GM18867 (cell line): ENCODE data around the gene BMPR1A.
"Not testable (repeated sequence)": the region's sequence is repeated elsewhere in the genome, so short reads cannot be mapped to it uniquely, and the experiment has no call there.

ENCODE experiments used
- ATAC-seq: cut with Tn5 transposase; IDR thresholded peaks from one replicate; pipeline ENCODE4 v1.9.1; 2021; ENCODE audit warnings: mild to moderate bottlenecking, moderate library complexity; ENCODE audit not compliant: unreplicated experiment

Gene BMPR1A

GRCh38 chr10:86871563-86872183 lies 115.3 kb downstream of the BMPR1A start:
- ATAC-seq, result no peak

- no peak for ATAC-seq
Observed at GRCh38 chr10:86872757-86873156, 116.3 kb downstream of the BMPR1A start.

- ATAC-seq, result no peak
Observed at GRCh38 chr10:86876748-86877147, 120.3 kb downstream of the BMPR1A start.

- peak; percentile 43 for ATAC-seq
Observed at GRCh38 chr10:86878983-86879713, 122.7 kb downstream of the BMPR1A start.

GRCh38 chr10:86880971-86881370 lies 124.6 kb downstream of the BMPR1A start:
- ATAC-seq, result no peak

- peak; percentile 94 for ATAC-seq
Observed at GRCh38 chr10:86888585-86889381, 132.4 kb downstream of the BMPR1A start.

GRCh38 chr10:86889997-86890396 lies 133.6 kb downstream of the BMPR1A start:
- ATAC-seq, result no peak

- ATAC-seq, result no peak
Observed at GRCh38 chr10:86898511-86898910, 142.1 kb downstream of the BMPR1A start.

- no peak for ATAC-seq
Observed at GRCh38 chr10:86899132-86899531, 142.7 kb downstream of the BMPR1A start.

GRCh38 chr10:86899670-86900276 lies 143.4 kb downstream of the BMPR1A start:
- no peak for ATAC-seq

GRCh38 chr10:86900955-86901354 lies 144.5 kb downstream of the BMPR1A start:
- ATAC-seq, result no peak

GRCh38 chr10:86904600-86904999 lies 148.2 kb downstream of the BMPR1A start:
- no peak for ATAC-seq

GRCh38 chr10:86905429-86905828 lies 149.0 kb downstream of the BMPR1A start:
- ATAC-seq, result no peak

GRCh38 chr10:86914734-86915133 lies 158.3 kb downstream of the BMPR1A start:
- ATAC-seq, result no peak

GRCh38 chr10:86918022-86918471 lies 161.6 kb downstream of the BMPR1A start:
- no peak for ATAC-seq

- no peak for ATAC-seq
Observed at GRCh38 chr10:86922553-86922961, 166.1 kb downstream of the BMPR1A start.

GRCh38 chr10:86929468-86930380 lies 173.3 kb downstream of the BMPR1A start:
- no peak for ATAC-seq

GRCh38 chr10:86931872-86932271 lies 175.5 kb downstream of the BMPR1A start:
- no peak for ATAC-seq

- no peak for ATAC-seq
Observed at GRCh38 chr10:86932674-86933073, 176.3 kb downstream of the BMPR1A start.

- not testable (repeated sequence) for ATAC-seq
Observed at GRCh38 chr10:86934162-86934711, 177.8 kb downstream of the BMPR1A start.
